Gastroesophageal sphincter (tissue), 3 donors: ENCODE measurements around the gene SLC26A5.

Experiments used
- POLR2AphosphoS5 ChIP-seq: sonication (generic); formaldehyde crosslinking; IDR thresholded peaks from one replicate; pipeline ENCODE4 v1.6.1; 2017; ENCODE audit warnings: antibody characterized with exemption
- TF ChIP-seq, protein P1 (sequence below), 4 experiments: fragments of 200-600 bp in 2 of 4; fragments of 450-650 bp in 2 of 4; sonication (generic) in 1 of 4; IDR thresholded peaks; one replicate each; pipeline ENCODE4 v1.5.1; 2017 to 2019; ENCODE audit warnings: antibody characterized with exemption in 4 of 4, mild to moderate bottlenecking in 2 of 4, moderate library complexity in 2 of 4

GRCh38 chr7:103418241-103418640, 27.8 kb downstream of the SLC26A5 start:
- TF ChIP-seq, protein P1, sequence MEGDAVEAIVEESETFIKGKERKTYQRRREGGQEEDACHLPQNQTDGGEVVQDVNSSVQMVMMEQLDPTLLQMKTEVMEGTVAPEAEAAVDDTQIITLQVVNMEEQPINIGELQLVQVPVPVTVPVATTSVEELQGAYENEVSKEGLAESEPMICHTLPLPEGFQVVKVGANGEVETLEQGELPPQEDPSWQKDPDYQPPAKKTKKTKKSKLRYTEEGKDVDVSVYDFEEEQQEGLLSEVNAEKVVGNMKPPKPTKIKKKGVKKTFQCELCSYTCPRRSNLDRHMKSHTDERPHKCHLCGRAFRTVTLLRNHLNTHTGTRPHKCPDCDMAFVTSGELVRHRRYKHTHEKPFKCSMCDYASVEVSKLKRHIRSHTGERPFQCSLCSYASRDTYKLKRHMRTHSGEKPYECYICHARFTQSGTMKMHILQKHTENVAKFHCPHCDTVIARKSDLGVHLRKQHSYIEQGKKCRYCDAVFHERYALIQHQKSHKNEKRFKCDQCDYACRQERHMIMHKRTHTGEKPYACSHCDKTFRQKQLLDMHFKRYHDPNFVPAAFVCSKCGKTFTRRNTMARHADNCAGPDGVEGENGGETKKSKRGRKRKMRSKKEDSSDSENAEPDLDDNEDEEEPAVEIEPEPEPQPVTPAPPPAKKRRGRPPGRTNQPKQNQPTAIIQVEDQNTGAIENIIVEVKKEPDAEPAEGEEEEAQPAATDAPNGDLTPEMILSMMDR (IDR thresholded peaks at IDR 0.05): no peak
- TF ChIP-seq POLR2AphosphoS5: no peak
